Measurements from ENCODE around the gene DNMT1.

DNA sequence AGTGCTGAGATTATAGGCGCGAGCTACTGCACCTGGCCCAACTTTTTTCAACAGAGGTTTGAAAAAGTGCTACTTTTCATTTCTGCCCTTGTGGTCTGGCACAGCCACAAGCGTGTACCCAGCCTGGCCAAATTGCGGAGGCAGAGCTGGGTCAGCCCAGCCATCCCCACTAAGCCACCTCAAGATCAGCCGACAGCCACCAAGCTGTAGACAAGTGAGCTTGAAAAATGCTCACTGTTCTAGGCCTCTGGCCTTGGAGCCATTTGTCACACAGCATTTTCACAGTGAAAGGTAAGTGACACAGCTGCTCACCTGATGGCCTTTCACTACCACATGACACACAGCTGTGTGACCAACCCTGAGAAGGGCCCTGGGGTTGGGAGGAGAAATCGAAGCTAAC is 27.3 kb downstream of the DNMT1 start:
- TF ChIP-seq, protein P1, sequence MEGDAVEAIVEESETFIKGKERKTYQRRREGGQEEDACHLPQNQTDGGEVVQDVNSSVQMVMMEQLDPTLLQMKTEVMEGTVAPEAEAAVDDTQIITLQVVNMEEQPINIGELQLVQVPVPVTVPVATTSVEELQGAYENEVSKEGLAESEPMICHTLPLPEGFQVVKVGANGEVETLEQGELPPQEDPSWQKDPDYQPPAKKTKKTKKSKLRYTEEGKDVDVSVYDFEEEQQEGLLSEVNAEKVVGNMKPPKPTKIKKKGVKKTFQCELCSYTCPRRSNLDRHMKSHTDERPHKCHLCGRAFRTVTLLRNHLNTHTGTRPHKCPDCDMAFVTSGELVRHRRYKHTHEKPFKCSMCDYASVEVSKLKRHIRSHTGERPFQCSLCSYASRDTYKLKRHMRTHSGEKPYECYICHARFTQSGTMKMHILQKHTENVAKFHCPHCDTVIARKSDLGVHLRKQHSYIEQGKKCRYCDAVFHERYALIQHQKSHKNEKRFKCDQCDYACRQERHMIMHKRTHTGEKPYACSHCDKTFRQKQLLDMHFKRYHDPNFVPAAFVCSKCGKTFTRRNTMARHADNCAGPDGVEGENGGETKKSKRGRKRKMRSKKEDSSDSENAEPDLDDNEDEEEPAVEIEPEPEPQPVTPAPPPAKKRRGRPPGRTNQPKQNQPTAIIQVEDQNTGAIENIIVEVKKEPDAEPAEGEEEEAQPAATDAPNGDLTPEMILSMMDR (conservative IDR thresholded peaks at IDR 0.05; ENCODE audit: low read depth, low read length) = no peak
- no peak for TF ChIP-seq EZH2 (IDR thresholded peaks at IDR 0.05; ENCODE audit: low read length, unreplicated experiment)

Data from PC-3 (cell line).